Thyroid gland (tissue), 4 donors: ENCODE measurements around the gene ACSF3. TPM values are rescaled to one million over a fixed set of nuclear protein-coding genes. Genes with fewer than 3 reads are reported as not detected.

Experiments used
- DNase-seq, 2 donors: peaks; one replicate each; pipeline ENCODE4 v3.0.0-alpha.2; 2019
- H3K27ac ChIP-seq, 3 donors: fragments of 200-600 bp; sonication (generic); 1 replicate in 2 of 3; 2 replicates in 1 of 3; pipeline ENCODE4 v1.5.1; 2016 to 2019; ENCODE audit warnings: mild to moderate bottlenecking in 1 of 3, moderate library complexity in 1 of 3
- H3K27me3 ChIP-seq: fragments of 200-600 bp; sonication (generic); one replicate; pipeline ENCODE4 v1.5.1; 2019
- H3K36me3 ChIP-seq, 2 donors: fragments of 200-600 bp; sonication (generic); one replicate each; pipeline ENCODE4 v1.5.1; 2016 to 2019
- H3K4me1 ChIP-seq, 2 donors: fragments of 200-600 bp; sonication (generic); one replicate each; pipeline ENCODE4 v1.5.1; 2017 to 2019
- H3K4me3 ChIP-seq, 3 donors: fragments of 200-600 bp; sonication (generic); replicated peaks in 1 of 3; 1 replicate in 2 of 3; 2 replicates in 1 of 3; pipeline ENCODE4 v1.5.1; 2016; ENCODE audit warnings: mild to moderate bottlenecking in 1 of 3
- H3K9me3 ChIP-seq: fragments of 200-600 bp; sonication (generic); one replicate; pipeline ENCODE4 v1.5.1; 2017
- POLR2A ChIP-seq, 2 donors: fragments of 450-650 bp; IDR thresholded peaks; one replicate each; pipeline ENCODE4 v1.6.1; 2017; ENCODE audit warnings: antibody characterized with exemption in 2 of 2, mild to moderate bottlenecking in 2 of 2, moderate library complexity in 1 of 2
- WGBS, 2 donors: methylation state at CpG; one replicate each; pipeline ENCODE4 v1.1.5; 2017; 5-methylcytosine and 5-hydroxymethylcytosine counted together
- intact Hi-C: fragments of 100-400 bp; cut with DNase I; formaldehyde crosslinking; loops from one replicate; pipeline ENCODE4 v1.15.1; 2023
- total RNA-seq, 4 donors: library from RNA; depleted of rRNA; stranded (reverse); fragments of >200 nt; gene quantifications; one replicate each; pipeline ENCODE4 v1.2.3, GENCODE V29; 2016
- TF ChIP-seq, protein P1 (sequence below), 6 experiments: fragments of 200-600 bp in 3 of 6; fragments of 450-650 bp in 3 of 6; sonication (generic) in 3 of 6; IDR thresholded peaks; one replicate each; pipeline ENCODE4 v1.5.1; 2016 to 2019; ENCODE audit warnings: antibody characterized with exemption in 6 of 6, mild to moderate bottlenecking in 2 of 6, inconsistent platforms in 1 of 6, moderate library complexity in 1 of 6

Gene ACSF3
- total RNA-seq, 4 donors from 2014 or later, result 30.1 to 51.2 (median 33.4) TPM

GRCh38 chr16:89142474-89143195 lies 49.0 kb downstream of the ACSF3 start:
- no peak for DNase-seq
- intact Hi-C loops, result no loop called here
- Histone ChIP-seq H3K4me3 (no peak overlapping the region), H3K27ac (no peak overlapping the region), H3K27me3 (no peaks in the 10 kb centered on the region), H3K36me3 (peaks cover 16 to 21% of the 10 kb centered on the region in 2 donors), H3K9me3 (no peaks in the 10 kb centered on the region), H3K4me1 (no peaks in the 10 kb centered on the region)
- WGBS, 2 donors, result 97 to 98% methylated on average over 12 to 13 of the region's 13 CpGs
- no peak for TF ChIP-seq POLR2A (IDR thresholded peaks at IDR 0.05)
- TF ChIP-seq, protein P1, sequence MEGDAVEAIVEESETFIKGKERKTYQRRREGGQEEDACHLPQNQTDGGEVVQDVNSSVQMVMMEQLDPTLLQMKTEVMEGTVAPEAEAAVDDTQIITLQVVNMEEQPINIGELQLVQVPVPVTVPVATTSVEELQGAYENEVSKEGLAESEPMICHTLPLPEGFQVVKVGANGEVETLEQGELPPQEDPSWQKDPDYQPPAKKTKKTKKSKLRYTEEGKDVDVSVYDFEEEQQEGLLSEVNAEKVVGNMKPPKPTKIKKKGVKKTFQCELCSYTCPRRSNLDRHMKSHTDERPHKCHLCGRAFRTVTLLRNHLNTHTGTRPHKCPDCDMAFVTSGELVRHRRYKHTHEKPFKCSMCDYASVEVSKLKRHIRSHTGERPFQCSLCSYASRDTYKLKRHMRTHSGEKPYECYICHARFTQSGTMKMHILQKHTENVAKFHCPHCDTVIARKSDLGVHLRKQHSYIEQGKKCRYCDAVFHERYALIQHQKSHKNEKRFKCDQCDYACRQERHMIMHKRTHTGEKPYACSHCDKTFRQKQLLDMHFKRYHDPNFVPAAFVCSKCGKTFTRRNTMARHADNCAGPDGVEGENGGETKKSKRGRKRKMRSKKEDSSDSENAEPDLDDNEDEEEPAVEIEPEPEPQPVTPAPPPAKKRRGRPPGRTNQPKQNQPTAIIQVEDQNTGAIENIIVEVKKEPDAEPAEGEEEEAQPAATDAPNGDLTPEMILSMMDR (IDR thresholded peaks at IDR 0.05), result no peak

DNA sequence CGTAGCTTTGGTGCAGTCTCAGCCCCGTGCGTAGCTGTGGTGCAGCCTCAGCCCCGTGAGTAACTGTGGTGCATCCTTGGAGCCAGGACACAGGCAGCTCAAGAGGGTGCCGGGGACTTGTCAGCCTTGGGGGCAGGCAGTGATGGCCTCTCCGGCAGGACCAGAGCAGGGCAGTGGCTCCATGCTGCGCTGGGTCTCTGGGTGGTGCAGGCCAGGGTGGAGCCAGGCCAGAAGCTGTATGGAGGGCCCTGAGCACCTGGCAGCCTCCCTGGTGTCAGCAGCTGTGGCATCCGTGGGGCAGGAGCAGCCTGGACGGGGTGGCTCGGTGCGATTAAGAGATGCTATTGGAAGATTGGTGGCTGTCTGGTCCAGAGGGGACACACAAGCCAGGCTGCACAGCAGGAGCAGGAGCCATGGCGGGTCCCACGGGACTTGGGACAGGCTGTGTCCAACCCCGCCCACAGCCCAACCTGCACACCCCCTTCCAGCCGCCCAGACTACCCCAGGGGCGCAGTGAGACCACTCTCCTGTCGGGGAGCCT lies 49.6 kb downstream of the ACSF3 start:
- Histone ChIP-seq H3K4me3 (no peak overlapping the region), H3K9me3 (no peaks in the 10 kb centered on the region), H3K27ac (no peak overlapping the region), H3K36me3 (peaks cover 16 to 21% of the 10 kb centered on the region in 2 donors), H3K4me1 (no peaks in the 10 kb centered on the region), H3K27me3 (no peaks in the 10 kb centered on the region)
- TF ChIP-seq, protein P1 (IDR thresholded peaks at IDR 0.05), result no peak
- TF ChIP-seq POLR2A (IDR thresholded peaks at IDR 0.05), result no peak
- 93 to 96% methylated on average over 9 to 15 of the region's 17 CpGs for WGBS, 2 donors
- no peak for DNase-seq
- intact Hi-C loops, result no loop called here

DNA sequence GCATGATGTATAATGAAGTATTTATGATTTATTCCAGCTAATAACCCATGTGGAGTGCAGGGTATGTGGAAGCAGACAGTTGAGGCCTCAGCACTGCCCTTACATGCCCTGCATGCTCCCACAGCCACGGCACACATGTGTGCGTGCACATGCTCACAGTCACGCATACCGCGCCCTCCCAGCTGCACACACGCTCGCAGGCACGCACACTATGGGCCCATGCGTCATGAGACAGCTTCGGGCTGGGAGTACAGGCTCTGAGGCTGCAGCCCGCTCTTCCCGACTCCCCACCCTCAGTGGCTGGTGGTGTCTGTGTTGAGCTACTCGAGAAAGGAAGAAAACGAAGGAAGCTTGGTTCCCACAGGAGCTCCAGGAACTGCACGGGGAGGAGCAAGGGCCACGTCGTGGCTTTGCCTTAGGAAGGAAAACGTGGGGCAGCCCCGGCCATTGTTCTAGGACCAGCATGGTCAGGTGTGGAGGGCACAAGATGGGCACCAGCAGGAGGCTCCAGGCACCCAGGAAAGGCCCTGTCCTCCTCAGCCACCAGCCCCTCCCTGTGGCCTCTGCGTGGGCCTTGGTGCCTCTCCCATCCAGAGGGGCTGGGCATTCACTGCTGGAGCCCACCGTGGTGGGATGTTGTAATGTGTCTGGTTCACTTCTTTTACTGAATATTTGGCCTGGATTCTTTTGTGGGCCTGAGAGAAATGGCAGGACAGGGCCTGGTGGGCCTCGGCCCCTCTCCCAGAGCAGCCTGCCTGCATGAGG lies 50.4 kb downstream of the ACSF3 start:
- intact Hi-C loops, result no loop called here
- TF ChIP-seq POLR2A (IDR thresholded peaks at IDR 0.05), result no peak
- TF ChIP-seq, protein P1 (IDR thresholded peaks at IDR 0.05), result no peak
- Histone ChIP-seq H3K36me3 (peaks cover 21 to 25% of the 10 kb centered on the region in 2 donors), H3K27me3 (no peaks in the 10 kb centered on the region), H3K9me3 (no peaks in the 10 kb centered on the region), H3K4me3 (no peak overlapping the region), H3K4me1 (no peaks in the 10 kb centered on the region), H3K27ac (no peak overlapping the region)
- WGBS, 2 donors, result 90 to 94% methylated on average over 20 to 22 of the region's 22 CpGs
- DNase-seq, result no peak

DNA sequence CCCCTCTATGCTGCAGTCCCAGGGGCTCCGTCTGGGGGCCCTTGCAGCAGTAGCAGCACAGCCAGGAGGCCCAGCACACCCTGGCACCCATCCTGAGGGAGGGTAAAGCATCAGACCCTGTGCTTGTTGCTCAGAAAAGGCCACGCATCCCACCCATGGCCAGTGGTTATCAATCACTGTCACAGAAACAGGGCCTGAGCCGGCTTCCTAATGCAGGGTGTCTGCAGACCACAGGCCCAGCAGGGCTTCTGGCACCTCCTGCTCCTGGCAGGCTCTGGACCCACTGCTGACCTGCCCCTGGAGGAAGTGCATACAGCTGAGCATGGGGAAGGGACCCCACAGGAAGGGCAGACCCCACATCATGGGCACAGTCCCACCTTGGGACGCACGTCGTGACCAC lies 51.0 kb downstream of the ACSF3 start:
- intact Hi-C loops, result no loop called here
- Histone ChIP-seq H3K27me3 (no peaks in the 10 kb centered on the region), H3K36me3 (peaks cover 24 to 25% of the 10 kb centered on the region in 2 donors), H3K9me3 (no peaks in the 10 kb centered on the region), H3K27ac (no peak overlapping the region), H3K4me3 (no peak overlapping the region), H3K4me1 (no peaks in the 10 kb centered on the region)
- 74 to 84% methylated on average over 3 to 5 of the region's 6 CpGs for WGBS, 2 donors
- TF ChIP-seq, protein P1 (IDR thresholded peaks at IDR 0.05), result no peak
- TF ChIP-seq POLR2A (IDR thresholded peaks at IDR 0.05), result no peak
- no peak for DNase-seq
